Upper lobe of left lung (tissue), 6 donors: ENCODE results near the gene PRRT4. TPM values are rescaled to one million over a fixed set of nuclear protein-coding genes. Genes with fewer than 3 reads are reported as not detected.
A peak's percentile ranks its signal among the peaks of the same experiment; 100 is the strongest.

Experiments used
- ATAC-seq, 2 donors: fragments of 200-7000 bp; cut with Tn5 transposase; one replicate each; pipeline ENCODE4 v1.9.1; 2022; ENCODE audit warnings: mild to moderate bottlenecking in 2 of 2, moderate library complexity in 2 of 2; ENCODE audit not compliant: low FRiP score in 2 of 2
- DNase-seq, 2 donors: peaks; one replicate each; pipeline ENCODE4 v3.0.0-alpha.2; 2019 to 2020
- H3K27ac ChIP-seq, 4 donors: fragments of 200-600 bp; sonication (generic); one replicate each; pipeline ENCODE4 v1.5.1; 2016 to 2019
- H3K27me3 ChIP-seq, 4 donors: fragments of 200-600 bp; sonication (generic); one replicate each; pipeline ENCODE4 v1.5.1; 2017 to 2019
- H3K36me3 ChIP-seq, 4 donors: fragments of 200-600 bp; sonication (generic); one replicate each; pipeline ENCODE4 v1.5.1; 2016 to 2019
- H3K4me1 ChIP-seq, 4 donors: fragments of 200-600 bp; sonication (generic); one replicate each; pipeline ENCODE4 v1.5.1; 2018 to 2019
- H3K4me3 ChIP-seq, 4 donors: fragments of 200-600 bp; sonication (generic); one replicate each; pipeline ENCODE4 v1.5.1; 2017 to 2019; ENCODE audit warnings: mild to moderate bottlenecking in 2 of 4, moderate library complexity in 1 of 4
- H3K9me3 ChIP-seq, 4 donors: fragments of 200-600 bp; sonication (generic); one replicate each; pipeline ENCODE4 v1.5.1; 2018 to 2019
- CTCF ChIP-seq, 6 experiments: fragments of 450-650 bp in 4 of 6; fragments of 200-600 bp in 2 of 6; sonication (generic) in 2 of 6; IDR thresholded peaks; one replicate each; pipeline ENCODE4 v1.5.1; 2016 to 2019; ENCODE audit warnings: antibody characterized with exemption in 6 of 6
- EP300 ChIP-seq, 4 donors: sonication (generic); formaldehyde crosslinking; IDR thresholded peaks; one replicate each; pipeline ENCODE4 v1.5.1; 2017; ENCODE audit warnings: antibody characterized with exemption in 4 of 4, control low read depth in 2 of 4
- POLR2A ChIP-seq, 4 donors: fragments of 450-650 bp; IDR thresholded peaks; one replicate each; pipeline ENCODE4 v1.5.1; 2016 to 2017; ENCODE audit warnings: antibody characterized with exemption in 4 of 4, mild to moderate bottlenecking in 2 of 4
- POLR2AphosphoS5 ChIP-seq, 2 donors: sonication (generic); formaldehyde crosslinking; IDR thresholded peaks; one replicate each; pipeline ENCODE4 v1.5.1; 2017; ENCODE audit warnings: antibody characterized with exemption in 2 of 2
- WGBS, 2 donors: methylation state at CpG; one replicate each; pipeline ENCODE4 v1.1.5; 2017 to 2018; 5-methylcytosine and 5-hydroxymethylcytosine counted together
- total RNA-seq, 6 donors: library from RNA; depleted of rRNA in 4 of 6; stranded (reverse); fragments of >200 nt in 4 of 6; gene quantifications; one replicate each; pipeline versions ENCODE4 v1.1.0 to v1.2.1, GENCODE V29; 2016 to 2021
- donor health status: DM: no; HTN: no; CAD: no; lungs with moderate emphysema.
- donor health status: DM: no; HTN: yes; CAD: no; lungs with severe emphysema.

The PRRT4 gene
- total RNA-seq, 6 donors from 2014 or later, result 0.30 to 10.5 (median 0.91) TPM

- no peak overlapping the region for H3K27ac ChIP-seq
- H3K4me3 ChIP-seq, result no peak overlapping the region
- 86 to 100% methylated on average over 1 to 3 of the region's 3 CpGs for WGBS, 2 donors
- H3K9me3 ChIP-seq, result no peaks in the 10 kb centered on the region
- TF ChIP-seq POLR2A (IDR thresholded peaks at IDR 0.05), result no peak
- no peak for TF ChIP-seq EP300 (IDR thresholded peaks at IDR 0.05)
- TF ChIP-seq CTCF (IDR thresholded peaks at IDR 0.05), result no peak
- no peak for TF ChIP-seq POLR2AphosphoS5 (IDR thresholded peaks at IDR 0.05)
- H3K36me3 ChIP-seq, result no peaks in the 10 kb centered on the region
- H3K4me1 ChIP-seq, result peaks cover 0 to 9% (median 0%) of the 10 kb centered on the region in 4 donors
- DNase-seq (no peak), ATAC-seq (peak in 1 of 2 donors; percentile 28)
- H3K27me3 ChIP-seq, result no peaks in the 10 kb centered on the region
Observed at GRCh38 chr7:128380483-128381106, 19.1 kb upstream of the PRRT4 start.

GRCh38 chr7:128379900-128380479 lies 18.5 kb upstream of the PRRT4 start:
- no peaks in the 10 kb centered on the region for H3K9me3 ChIP-seq
- no peaks in the 10 kb centered on the region for H3K36me3 ChIP-seq
- H3K4me1 ChIP-seq, result peaks cover 0 to 9% (median 0%) of the 10 kb centered on the region in 4 donors
- H3K27ac ChIP-seq, result no peak overlapping the region
- H3K27me3 ChIP-seq, result no peaks in the 10 kb centered on the region
- ATAC-seq, result no peak
- no peak overlapping the region for H3K4me3 ChIP-seq
- 90 to 91% methylated on average over 5 to 6 of the region's 6 CpGs for WGBS, 2 donors
- no peak for DNase-seq
- TF ChIP-seq EP300 (IDR thresholded peaks at IDR 0.05) (no peak), POLR2AphosphoS5 (IDR thresholded peaks at IDR 0.05) (no peak), POLR2A (IDR thresholded peaks at IDR 0.05) (no peak), CTCF (IDR thresholded peaks at IDR 0.05) (no peak)

GRCh38 chr7:128378637-128379036 lies 17.1 kb upstream of the PRRT4 start:
- no peak for TF ChIP-seq POLR2A (IDR thresholded peaks at IDR 0.05)
- TF ChIP-seq CTCF (IDR thresholded peaks at IDR 0.05), result no peak
- TF ChIP-seq POLR2AphosphoS5 (IDR thresholded peaks at IDR 0.05), result no peak
- TF ChIP-seq EP300 (IDR thresholded peaks at IDR 0.05), result no peak
- 35 to 58% methylated on average over 2 of the region's 2 CpGs for WGBS, 2 donors

GRCh38 chr7:128376077-128376476 lies 14.6 kb upstream of the PRRT4 start:
- H3K4me3 ChIP-seq, result no peak overlapping the region
- TF ChIP-seq EP300 (IDR thresholded peaks at IDR 0.05) (no peak), CTCF (IDR thresholded peaks at IDR 0.05) (no peak), POLR2A (IDR thresholded peaks at IDR 0.05) (no peak), POLR2AphosphoS5 (IDR thresholded peaks at IDR 0.05) (no peak)
- H3K36me3 ChIP-seq, result no peaks in the 10 kb centered on the region
- no peaks in the 10 kb centered on the region for H3K9me3 ChIP-seq
- DNase-seq (no peak), ATAC-seq (no peak)
- peaks cover 0 to 3% (median 0%) of the 10 kb centered on the region in 4 donors for H3K4me1 ChIP-seq
- WGBS, 2 donors, result 96 to 98% methylated on average over 3 of the region's 3 CpGs
- H3K27ac ChIP-seq, result no peak overlapping the region
- H3K27me3 ChIP-seq, result no peaks in the 10 kb centered on the region

More at GRCh38 chr7:128378637-128379036, 17.1 kb upstream of the PRRT4 start:
- H3K27ac ChIP-seq, result no peak overlapping the region
- no peaks in the 10 kb centered on the region for H3K36me3 ChIP-seq
- ATAC-seq (no peak), DNase-seq (no peak)
- H3K27me3 ChIP-seq, result no peaks in the 10 kb centered on the region
- peaks cover 0 to 9% (median 0%) of the 10 kb centered on the region in 4 donors for H3K4me1 ChIP-seq
- H3K4me3 ChIP-seq, result no peak overlapping the region
- H3K9me3 ChIP-seq, result no peaks in the 10 kb centered on the region

GRCh38 chr7:128374041-128374440 lies 12.6 kb upstream of the PRRT4 start:
- Histone ChIP-seq H3K27me3 (no peaks in the 10 kb centered on the region), H3K4me1 (no peaks in the 10 kb centered on the region), H3K27ac (no peak overlapping the region), H3K36me3 (no peaks in the 10 kb centered on the region), H3K9me3 (no peaks in the 10 kb centered on the region), H3K4me3 (no peak overlapping the region)
- 67 to 72% methylated on average over 1 of the region's 1 CpG for WGBS, 2 donors
- ATAC-seq (no peak), DNase-seq (no peak)
- no peak for TF ChIP-seq EP300 (IDR thresholded peaks at IDR 0.05)
- no peak for TF ChIP-seq POLR2A (IDR thresholded peaks at IDR 0.05)
- no peak for TF ChIP-seq POLR2AphosphoS5 (IDR thresholded peaks at IDR 0.05)
- no peak for TF ChIP-seq CTCF (IDR thresholded peaks at IDR 0.05)
